Activated T-cell treated with anti-CD3 and anti-CD28 coated beads, Interleukin-2, amount 50 U/mL, for 1 hour (primary cell): ENCODE results near the gene JMJD6.
"Not testable (repeated sequence)": the region's sequence is repeated elsewhere in the genome, so short reads cannot be mapped to it uniquely, and the experiment has no call there.

Experiments used
- DNase-seq: peaks from one replicate; pipeline ENCODE4 v3.0.0-alpha.2; 2020

The JMJD6 gene

GRCh38 chr17:76726231-76726775 is at the start of gene JMJD6:
Gene JMJD6 (minus strand): TSS chr17:76726606. CDS start chr17:76726475, 131 bp downstream.
- DNase-seq = no peak

GRCh38 chr17:76775021-76775600 is 48.7 kb upstream of the JMJD6 start:
- no peak for DNase-seq

DNA sequence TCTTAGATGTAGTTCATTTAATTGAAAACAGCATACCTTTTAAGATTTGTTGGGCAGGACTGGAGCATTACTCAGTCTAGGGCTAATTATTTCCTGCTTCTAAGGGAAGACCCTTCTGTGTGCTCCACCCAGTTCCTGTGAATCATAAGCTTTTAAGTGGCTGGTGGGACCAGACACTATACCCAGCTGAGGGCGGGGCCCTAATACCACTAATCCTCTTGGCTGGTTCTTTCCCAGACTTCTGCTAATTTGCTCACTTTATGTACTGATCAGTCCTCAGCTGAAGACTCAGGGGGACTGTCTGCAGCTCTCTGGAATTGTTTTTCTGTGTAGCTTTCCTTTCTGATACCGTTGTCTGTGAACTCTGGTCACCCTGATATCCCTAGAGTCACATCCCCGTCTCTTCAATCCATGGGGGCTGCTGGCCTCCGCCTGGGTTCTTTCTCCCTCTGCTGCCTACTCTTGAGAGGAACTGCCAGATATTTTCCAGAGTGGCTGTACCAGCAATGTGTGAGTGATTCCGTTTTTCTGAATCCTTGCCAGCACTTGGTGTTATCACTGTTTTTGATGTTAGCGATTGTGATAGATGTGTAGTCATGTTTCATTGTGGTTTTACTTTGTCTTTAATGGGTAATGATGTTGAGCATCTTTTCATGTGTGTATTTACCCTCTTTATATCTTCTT is 46.6 kb upstream of the JMJD6 start:
- peak; percentile 53 for DNase-seq

GRCh38 chr17:76758570-76758969 is 32.2 kb upstream of the JMJD6 start:
- DNase-seq = no peak

DNA sequence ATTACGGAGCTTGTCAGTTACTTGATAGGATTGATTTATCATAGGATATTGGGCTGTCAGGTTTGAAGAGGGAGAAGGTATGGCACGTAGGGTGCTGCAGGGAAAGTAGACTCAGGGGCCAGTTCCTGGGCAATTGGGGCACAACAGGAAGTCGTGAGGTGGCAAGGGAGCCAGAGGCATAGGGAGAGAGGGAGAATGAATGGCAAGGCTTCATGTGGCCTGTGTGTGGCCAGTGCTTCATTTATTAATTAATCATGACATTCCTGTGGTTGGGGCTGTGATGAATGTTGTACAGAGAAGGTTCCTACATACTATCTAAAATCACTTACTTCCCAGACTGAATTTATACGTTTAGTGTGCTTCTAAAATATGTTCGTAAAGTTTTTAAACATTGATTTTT is 30.9 kb upstream of the JMJD6 start:
- DNase-seq = no peak

GRCh38 chr17:76755285-76755684 is 28.9 kb upstream of the JMJD6 start:
- no peak for DNase-seq

- peak; percentile 49 for DNase-seq
These were observed 26.9 kb upstream of the JMJD6 start for GRCh38 chr17:76753061-76753961.

- DNase-seq = no peak
These were observed 25.6 kb upstream of the JMJD6 start for GRCh38 chr17:76752006-76752405.

- no peak for DNase-seq
These were observed 25.1 kb upstream of the JMJD6 start for GRCh38 chr17:76751416-76751993.

- no peak for DNase-seq
These were observed 22.3 kb upstream of the JMJD6 start for GRCh38 chr17:76748657-76749056.

- no peak for DNase-seq
These were observed 21.4 kb upstream of the JMJD6 start for GRCh38 chr17:76747716-76748363.

GRCh38 chr17:76745785-76746184 is 19.4 kb upstream of the JMJD6 start:
- not testable (repeated sequence) for DNase-seq

DNA sequence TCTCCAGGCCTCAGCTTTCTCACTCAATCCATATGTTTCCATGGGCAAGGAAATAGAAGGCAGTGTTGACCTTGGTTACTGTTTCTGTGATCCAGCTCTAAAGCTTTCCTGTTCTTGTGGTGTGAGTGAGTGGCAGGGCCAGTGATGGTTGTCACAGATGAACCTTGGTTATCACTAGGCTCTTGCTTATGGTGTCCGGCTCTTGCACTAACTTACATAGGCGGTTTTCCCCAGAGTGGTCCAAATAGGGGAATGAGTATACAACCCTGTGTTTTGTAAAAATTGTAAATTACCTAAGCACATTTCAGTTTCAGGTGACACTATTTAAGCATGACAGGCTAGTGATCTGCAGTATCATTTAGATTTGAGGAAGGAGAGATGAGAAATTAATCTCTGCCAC is 18.3 kb upstream of the JMJD6 start:
- DNase-seq = no peak

- DNase-seq = no peak
These were observed 16.6 kb upstream of the JMJD6 start for GRCh38 chr17:76742958-76743357.

- DNase-seq = no peak
These were observed 14.1 kb upstream of the JMJD6 start for GRCh38 chr17:76740329-76741118.

DNA sequence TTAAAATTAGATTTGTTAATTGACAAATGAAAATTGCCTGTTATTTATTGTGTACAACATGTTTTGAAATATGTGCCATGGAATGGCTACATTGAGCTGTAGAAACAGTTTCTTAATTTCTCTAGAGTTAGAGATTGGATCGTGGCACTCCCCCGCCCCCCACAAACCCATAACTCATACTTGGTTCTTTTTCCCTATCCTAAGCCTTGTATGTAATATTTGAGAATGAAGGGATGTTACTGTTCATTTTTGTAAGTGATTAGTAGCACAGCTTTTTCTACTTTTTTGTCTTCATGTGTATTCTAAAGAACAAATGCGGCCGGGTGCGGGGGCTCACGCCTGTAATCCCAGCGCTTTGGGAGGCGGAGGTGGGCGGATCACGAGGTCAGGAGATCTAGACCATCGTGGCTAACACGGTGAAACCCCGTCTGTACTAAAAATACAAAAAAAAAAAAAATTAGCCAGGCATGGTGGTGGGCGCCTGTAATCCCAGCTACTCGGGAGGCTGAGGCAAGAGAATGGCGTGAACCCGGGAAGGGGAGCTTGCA is 13.2 kb upstream of the JMJD6 start:
- not testable (repeated sequence) for DNase-seq

- no peak for DNase-seq
These were observed 12.1 kb upstream of the JMJD6 start for GRCh38 chr17:76738468-76738850.

GRCh38 chr17:76737676-76738467 is 11.5 kb upstream of the JMJD6 start, which contains the start of gene MFSD11:
Gene MFSD11 (plus strand): TSS chr17:76738119. CDS start chr17:76738353, 234 bp downstream.
- peak; percentile 95 for DNase-seq

GRCh38 chr17:76737082-76737675 is 10.8 kb upstream of the JMJD6 start, which contains the start of gene SRSF2:
Gene SRSF2 (minus strand): TSS chr17:76737331. CDS start chr17:76737160, 171 bp downstream.
- DNase-seq = peak; percentile 99
